Measurements from ENCODE around the gene MYO9B.

The MYO9B gene

GRCh38 chr19:17160908-17161307, 85.3 kb downstream of the MYO9B start:
- TF ChIP-seq POLR2AphosphoS5 (IDR thresholded peaks at IDR 0.05; ENCODE audit: low read depth, low read length) (no peak), SIN3A (IDR thresholded peaks at IDR 0.05; ENCODE audit: borderline replicate concordance, insufficient read depth, low read length) (no peak), FOXP2 (optimal IDR thresholded peaks at IDR 0.05; ENCODE audit: borderline replicate concordance, extremely low read depth, extremely low read length, insufficient read depth) (no peak), TAF1 (IDR thresholded peaks at IDR 0.05; ENCODE audit: borderline replicate concordance, insufficient read depth, low read length) (no peak)
- TF ChIP-seq, protein P1, sequence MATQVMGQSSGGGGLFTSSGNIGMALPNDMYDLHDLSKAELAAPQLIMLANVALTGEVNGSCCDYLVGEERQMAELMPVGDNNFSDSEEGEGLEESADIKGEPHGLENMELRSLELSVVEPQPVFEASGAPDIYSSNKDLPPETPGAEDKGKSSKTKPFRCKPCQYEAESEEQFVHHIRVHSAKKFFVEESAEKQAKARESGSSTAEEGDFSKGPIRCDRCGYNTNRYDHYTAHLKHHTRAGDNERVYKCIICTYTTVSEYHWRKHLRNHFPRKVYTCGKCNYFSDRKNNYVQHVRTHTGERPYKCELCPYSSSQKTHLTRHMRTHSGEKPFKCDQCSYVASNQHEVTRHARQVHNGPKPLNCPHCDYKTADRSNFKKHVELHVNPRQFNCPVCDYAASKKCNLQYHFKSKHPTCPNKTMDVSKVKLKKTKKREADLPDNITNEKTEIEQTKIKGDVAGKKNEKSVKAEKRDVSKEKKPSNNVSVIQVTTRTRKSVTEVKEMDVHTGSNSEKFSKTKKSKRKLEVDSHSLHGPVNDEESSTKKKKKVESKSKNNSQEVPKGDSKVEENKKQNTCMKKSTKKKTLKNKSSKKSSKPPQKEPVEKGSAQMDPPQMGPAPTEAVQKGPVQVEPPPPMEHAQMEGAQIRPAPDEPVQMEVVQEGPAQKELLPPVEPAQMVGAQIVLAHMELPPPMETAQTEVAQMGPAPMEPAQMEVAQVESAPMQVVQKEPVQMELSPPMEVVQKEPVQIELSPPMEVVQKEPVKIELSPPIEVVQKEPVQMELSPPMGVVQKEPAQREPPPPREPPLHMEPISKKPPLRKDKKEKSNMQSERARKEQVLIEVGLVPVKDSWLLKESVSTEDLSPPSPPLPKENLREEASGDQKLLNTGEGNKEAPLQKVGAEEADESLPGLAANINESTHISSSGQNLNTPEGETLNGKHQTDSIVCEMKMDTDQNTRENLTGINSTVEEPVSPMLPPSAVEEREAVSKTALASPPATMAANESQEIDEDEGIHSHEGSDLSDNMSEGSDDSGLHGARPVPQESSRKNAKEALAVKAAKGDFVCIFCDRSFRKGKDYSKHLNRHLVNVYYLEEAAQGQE (IDR thresholded peaks at IDR 0.05; ENCODE audit: insufficient read depth in 1 of 2, low read depth in 2 of 2, low read length in 2 of 2), result no peak

GRCh38 chr19:17162580-17162979, 87.0 kb downstream of the MYO9B start:
- TF ChIP-seq FOXP2 (optimal IDR thresholded peaks at IDR 0.05; ENCODE audit: borderline replicate concordance, extremely low read depth, extremely low read length, insufficient read depth) (no peak), TAF1 (IDR thresholded peaks at IDR 0.05; ENCODE audit: borderline replicate concordance, insufficient read depth, low read length) (no peak), POLR2AphosphoS5 (IDR thresholded peaks at IDR 0.05; ENCODE audit: low read depth, low read length) (no peak), SIN3A (IDR thresholded peaks at IDR 0.05; ENCODE audit: borderline replicate concordance, insufficient read depth, low read length) (no peak)
- TF ChIP-seq, protein P1 (IDR thresholded peaks at IDR 0.05; ENCODE audit: insufficient read depth in 1 of 2, low read depth in 2 of 2, low read length in 2 of 2), result no peak

- TF ChIP-seq SIN3A (IDR thresholded peaks at IDR 0.05; ENCODE audit: borderline replicate concordance, insufficient read depth, low read length), result no peak
- no peak for TF ChIP-seq TAF1 (IDR thresholded peaks at IDR 0.05; ENCODE audit: borderline replicate concordance, insufficient read depth, low read length)
- no peak for TF ChIP-seq FOXP2 (optimal IDR thresholded peaks at IDR 0.05; ENCODE audit: borderline replicate concordance, extremely low read depth, extremely low read length, insufficient read depth)
- no peak for TF ChIP-seq POLR2AphosphoS5 (IDR thresholded peaks at IDR 0.05; ENCODE audit: low read depth, low read length)
- TF ChIP-seq, protein P1 (IDR thresholded peaks at IDR 0.05; ENCODE audit: insufficient read depth in 1 of 2, low read depth in 2 of 2, low read length in 2 of 2), result no peak
These were observed 88.1 kb downstream of the MYO9B start for GRCh38 chr19:17163652-17164051.

GRCh38 chr19:17164639-17165038, 89.1 kb downstream of the MYO9B start:
- no peak for TF ChIP-seq SIN3A (IDR thresholded peaks at IDR 0.05; ENCODE audit: borderline replicate concordance, insufficient read depth, low read length)
- TF ChIP-seq FOXP2 (optimal IDR thresholded peaks at IDR 0.05; ENCODE audit: borderline replicate concordance, extremely low read depth, extremely low read length, insufficient read depth), result no peak
- TF ChIP-seq, protein P1 (IDR thresholded peaks at IDR 0.05; ENCODE audit: insufficient read depth in 1 of 2, low read depth in 2 of 2, low read length in 2 of 2), result no peak
- TF ChIP-seq POLR2AphosphoS5 (IDR thresholded peaks at IDR 0.05; ENCODE audit: low read depth, low read length), result no peak

- TF ChIP-seq TAF1 (IDR thresholded peaks at IDR 0.05; ENCODE audit: borderline replicate concordance, insufficient read depth, low read length), result no peak
- TF ChIP-seq FOXP2 (optimal IDR thresholded peaks at IDR 0.05; ENCODE audit: borderline replicate concordance, extremely low read depth, extremely low read length, insufficient read depth), result no peak
- no peak for TF ChIP-seq SIN3A (IDR thresholded peaks at IDR 0.05; ENCODE audit: borderline replicate concordance, insufficient read depth, low read length)
- no peak for TF ChIP-seq POLR2AphosphoS5 (IDR thresholded peaks at IDR 0.05; ENCODE audit: low read depth, low read length)
- TF ChIP-seq, protein P1 (IDR thresholded peaks at IDR 0.05; ENCODE audit: insufficient read depth in 1 of 2, low read depth in 2 of 2, low read length in 2 of 2), result no peak
These were observed 90.1 kb downstream of the MYO9B start for GRCh38 chr19:17165715-17166114.
